Lung (tissue), 12 donors: ENCODE measurements around the gene KIF26B. TPM values are rescaled to one million over a fixed set of nuclear protein-coding genes. Genes with fewer than 3 reads are reported as not detected.

ENCODE experiments used
- ATAC-seq: fragments of 200-7000 bp; cut with Tn5 transposase; one replicate; pipeline ENCODE4 v1.9.1; 2020; ENCODE audit warnings: moderate number of reproducible peaks; ENCODE audit not compliant: insufficient read depth, low FRiP score
- DNase-seq, 3 donors: peaks; one replicate each; pipeline ENCODE4 v3.0.0-alpha.2; 2013 to 2017
- H3K27ac ChIP-seq, 2 donors: one replicate each; pipeline ENCODE4 v1.5.1; 2013; ENCODE audit warnings: mild to moderate bottlenecking in 2 of 2, moderate library complexity in 2 of 2, control low read depth in 1 of 2, inconsistent platforms in 1 of 2, low read depth in 1 of 2, low read length in 1 of 2
- H3K27me3 ChIP-seq, 3 donors: one replicate each; pipeline ENCODE4 v1.5.1; 2013; ENCODE audit warnings: low read length in 2 of 3; ENCODE audit not compliant: control insufficient read depth in 3 of 3, insufficient read depth in 3 of 3
- H3K36me3 ChIP-seq, 4 donors: one replicate each; pipeline ENCODE4 v1.5.1; 2013; ENCODE audit warnings: low read length in 4 of 4, mild to moderate bottlenecking in 1 of 4, moderate library complexity in 1 of 4; ENCODE audit not compliant: control insufficient read depth in 4 of 4, insufficient read depth in 4 of 4
- H3K4me1 ChIP-seq, 5 donors: one replicate each; pipeline ENCODE4 v1.5.1; 2013; ENCODE audit warnings: low read length in 5 of 5, mild to moderate bottlenecking in 2 of 5, moderate library complexity in 1 of 5; ENCODE audit not compliant: control insufficient read depth in 5 of 5, insufficient read depth in 5 of 5
- H3K4me3 ChIP-seq: one replicate; pipeline ENCODE4 v1.5.1; 2013; ENCODE audit warnings: mild to moderate bottlenecking, control low read depth, moderate library complexity
- H3K9ac ChIP-seq, 2 donors: one replicate each; pipeline ENCODE4 v1.5.1; 2013; ENCODE audit warnings: low read length in 2 of 2, control low read depth in 1 of 2; ENCODE audit not compliant: insufficient read depth in 1 of 2
- H3K9me3 ChIP-seq, 4 donors: one replicate each; pipeline ENCODE4 v1.5.1; 2013; ENCODE audit warnings: low read length in 3 of 4, mild to moderate bottlenecking in 1 of 4, moderate library complexity in 1 of 4; ENCODE audit not compliant: control insufficient read depth in 4 of 4, insufficient read depth in 3 of 4
- CTCF ChIP-seq: IDR thresholded peaks from 2 replicates; pipeline ENCODE4 v1.5.1; 2012; ENCODE audit warnings: mild to moderate bottlenecking; ENCODE audit errors: control extremely low read depth, extremely low read depth
- WGBS, 2 donors: extraction: QIAGEN DNeasy Blood & Tissue Kit; methylation state at CpG; one replicate each; pipeline ENCODE4 v1.1.7; 2013; 5-methylcytosine and 5-hydroxymethylcytosine counted together
- polyA plus RNA-seq, 2 donors: library from polyadenylated mRNA; stranded (reverse); fragments of 200-250 nt; gene quantifications; one replicate each; pipeline ENCODE4 v1.2.1, GENCODE V29; 2013
- total RNA-seq, 2 donors: library from RNA; depleted of rRNA in 1 of 2; stranded (reverse); fragments of >200 nt in 1 of 2; gene quantifications; one replicate each; pipeline ENCODE4 v1.2.1, GENCODE V29; 2014 to 2021
- donor health status: control.
- donor health status: control.
- donor health status: Bipolar disorder and iron deficiency.
- donor health status: healthy.
- donor health status: DM: yes; HTN: yes; CAD: no.

The KIF26B gene
- total and polyA plus RNA-seq, 4 donors = 0.61 to 6.7 (median 2.2) TPM

GRCh38 chr1:245313576-245313975 lies 158.8 kb downstream of the KIF26B start:
- H3K4me3 ChIP-seq = no peak overlapping the region
- H3K4me1 ChIP-seq = peaks cover 0 to 12% (median 1%) of the 10 kb centered on the region in 5 donors
- ATAC-seq (no peak), DNase-seq (no peak)
- H3K27ac ChIP-seq = no peak overlapping the region
- H3K27me3 ChIP-seq = no peaks in the 10 kb centered on the region
- H3K36me3 ChIP-seq = no peaks in the 10 kb centered on the region
- no peak for TF ChIP-seq CTCF
- WGBS, 2 donors = 94 to 96% methylated on average over 9 of the region's 9 CpGs
- H3K9ac ChIP-seq = no peak overlapping the region
- peaks cover 0 to 8% (median 0%) of the 10 kb centered on the region in 4 donors for H3K9me3 ChIP-seq

GRCh38 chr1:245316784-245317183 lies 162.0 kb downstream of the KIF26B start:
- Histone ChIP-seq H3K27me3 (no peaks in the 10 kb centered on the region), H3K9me3 (peaks cover 0 to 2% (median 0%) of the 10 kb centered on the region in 4 donors), H3K9ac (no peak overlapping the region), H3K4me3 (no peak overlapping the region), H3K27ac (no peak overlapping the region), H3K4me1 (peaks cover 0 to 9% (median 3%) of the 10 kb centered on the region in 5 donors), H3K36me3 (peaks cover 0 to 2% (median 0%) of the 10 kb centered on the region in 4 donors)
- ATAC-seq (no peak), DNase-seq (no peak)
- 85 to 89% methylated on average over 6 of the region's 6 CpGs for WGBS, 2 donors
- no peak for TF ChIP-seq CTCF

- no peak for DNase-seq
- no peak for TF ChIP-seq CTCF
- Histone ChIP-seq H3K36me3 (peaks cover 0 to 2% (median 0%) of the 10 kb centered on the region in 4 donors), H3K9me3 (no peaks in the 10 kb centered on the region), H3K27ac (no peak overlapping the region), H3K9ac (no peak overlapping the region), H3K4me3 (no peak overlapping the region), H3K4me1 (peaks cover 0 to 9% (median 3%) of the 10 kb centered on the region in 5 donors), H3K27me3 (no peaks in the 10 kb centered on the region)
- ATAC-seq = no peak
- WGBS, 2 donors = 78% methylated on average over 5 of the region's 5 CpGs
These were observed 162.4 kb downstream of the KIF26B start for GRCh38 chr1:245317217-245317616.

- TF ChIP-seq CTCF = no peak
- H3K27ac ChIP-seq = peak overlapping the region in 1 of 2 donors; percentile 5
- H3K27me3 ChIP-seq = no peaks in the 10 kb centered on the region
- H3K9ac ChIP-seq = no peak overlapping the region
- peaks cover 0 to 1% (median 0%) of the 10 kb centered on the region in 4 donors for H3K9me3 ChIP-seq
- 66 to 69% methylated on average over 4 of the region's 4 CpGs for WGBS, 2 donors
- DNase-seq = no peak
- peaks cover 0 to 2% (median 0%) of the 10 kb centered on the region in 4 donors for H3K36me3 ChIP-seq
- no peak for ATAC-seq
- H3K4me1 ChIP-seq = peaks cover 0 to 9% (median 3%) of the 10 kb centered on the region in 5 donors
- no peak overlapping the region for H3K4me3 ChIP-seq
These were observed 164.3 kb downstream of the KIF26B start for GRCh38 chr1:245319094-245319493.
